SK-N-SH (cell line): ENCODE measurements around the gene RMI1. TPM values are rescaled to one million over a fixed set of nuclear protein-coding genes. Genes with fewer than 3 reads are reported as not detected.

ENCODE experiments used
- CTCF ChIA-PET: fragments of 300-600, 350-600 bp; formaldehyde crosslinking; extraction: SDS; loops from one replicate; lab custom pipeline; 2021; lab: Yijun Ruan, JAX
- POLR2A ChIA-PET: fragments of 350-600 bp; sonication (Branson Sonifier 250); formaldehyde crosslinking; extraction: SDS; loops from one replicate; lab custom pipeline; 2020; ENCODE audit warnings: antibody characterized with exemption, inconsistent platforms; lab: Yijun Ruan, JAX
- DNase-seq: peaks from one replicate; pipeline ENCODE4 v3.0.0; 2012
- H2AFZ ChIP-seq: fragments of 200-600 bp; sonication (generic); 2 replicates; pipeline ENCODE4 v1.8.1; 2016; ENCODE audit warnings: antibody characterized with exemption, mild to moderate bottlenecking, low read depth
- H3F3A ChIP-seq: fragments of 200-600 bp; sonication (generic); replicated peaks from 2 replicates; pipeline ENCODE3; 2016; ENCODE audit warnings: antibody characterized with exemption, mild to moderate bottlenecking; ENCODE audit not compliant: insufficient read depth
- H3K27ac ChIP-seq, 2 experiments: fragments of 200-500 bp in 1 of 2; fragments of 200-600 bp in 1 of 2; sonication (Bioruptor generic) in 1 of 2; sonication (generic), shearing (Covaris generic) in 1 of 2; 2 replicates each; pipeline versions ENCODE4 v1.5.1 to v1.6.1; 2014 to 2016; ENCODE audit warnings: low read depth in 2 of 2, inconsistent platforms in 1 of 2, low read length in 1 of 2, mild to moderate bottlenecking in 1 of 2, mixed read lengths in 1 of 2
- H3K27me3 ChIP-seq: fragments of 200-600 bp; sonication (generic), shearing (Covaris generic); 2 replicates; pipeline ENCODE4 v1.6.1; 2016; ENCODE audit warnings: mixed run types; ENCODE audit not compliant: insufficient read depth
- H3K36me3 ChIP-seq, 2 experiments: fragments of 200-500 bp in 1 of 2; fragments of 200-600 bp in 1 of 2; sonication (Bioruptor generic) in 1 of 2; sonication (generic) in 1 of 2; replicated peaks in 1 of 2; 2 replicates each; pipeline versions ENCODE3 to v1.5.1; 2014 to 2016; ENCODE audit warnings: low read length in 1 of 2, mild to moderate bottlenecking in 1 of 2; ENCODE audit not compliant: insufficient read depth in 2 of 2, control insufficient read depth in 1 of 2
- H3K4me1 ChIP-seq, 2 experiments: fragments of 200-500 bp in 1 of 2; fragments of 200-600 bp in 1 of 2; sonication (Bioruptor generic) in 1 of 2; sonication (generic), shearing (Covaris generic) in 1 of 2; 2 replicates each; pipeline versions ENCODE4 v1.5.1 to v1.6.1; 2014 to 2016; ENCODE audit warnings: low read depth in 1 of 2, low read length in 1 of 2, mixed run types in 1 of 2; ENCODE audit not compliant: insufficient read depth in 2 of 2, control insufficient read depth in 1 of 2
- H3K4me2 ChIP-seq: fragments of 200-600 bp; sonication (generic), shearing (Covaris generic); 2 replicates; pipeline ENCODE4 v1.6.1; 2017; ENCODE audit warnings: mixed run types
- H3K4me3 ChIP-seq, 2 experiments: fragments of 200-500 bp in 1 of 2; fragments of 200-600 bp in 1 of 2; sonication (Bioruptor generic) in 1 of 2; sonication (generic), shearing (Covaris generic) in 1 of 2; 2 replicates each; pipeline versions ENCODE4 v1.5.1 to v1.8.1; 2014 to 2016; ENCODE audit warnings: low read depth in 2 of 2, inconsistent platforms in 1 of 2, low read length in 1 of 2, mild to moderate bottlenecking in 1 of 2, mixed read lengths in 1 of 2, moderate library complexity in 1 of 2
- H3K79me2 ChIP-seq: fragments of 200-600 bp; sonication (generic); 2 replicates; pipeline ENCODE4 v1.8.1; 2017; ENCODE audit warnings: mild to moderate bottlenecking; ENCODE audit not compliant: insufficient read depth
- H3K9ac ChIP-seq: fragments of 200-600 bp; sonication (generic); 2 replicates; pipeline ENCODE4 v1.6.1; 2017; ENCODE audit warnings: mixed run types
- H3K9me2 ChIP-seq: fragments of 200-600 bp; sonication (generic); 2 replicates; pipeline ENCODE4 v1.6.1; 2017; ENCODE audit warnings: mixed run types
- H3K9me3 ChIP-seq: fragments of 200-600 bp; sonication (generic); 2 replicates; pipeline ENCODE4 v1.6.1; 2017; ENCODE audit warnings: mixed run types, mild to moderate bottlenecking, moderate library complexity
- H4K20me1 ChIP-seq: fragments of 200-600 bp; sonication (generic); 2 replicates; pipeline ENCODE4 v1.6.1; 2017; ENCODE audit warnings: mild to moderate bottlenecking, mixed run types; ENCODE audit not compliant: insufficient read depth
- CTCF ChIP-seq: fragments of 200-600 bp; sonication (generic); IDR thresholded peaks from 2 replicates; pipeline ENCODE4 v1.6.1; 2017; ENCODE audit warnings: antibody characterized with exemption, mild to moderate bottlenecking, moderate library complexity
- EP300 ChIP-seq, 2 experiments: IDR thresholded peaks; 2 replicates each; pipeline versions ENCODE4 v1.4.0 to v1.6.1; 2012; ENCODE audit warnings: borderline replicate concordance in 1 of 2, low read depth in 1 of 2, low read length in 1 of 2
- FOXM1 ChIP-seq: IDR thresholded peaks from 2 replicates; pipeline ENCODE4 v1.4.0; 2012; ENCODE audit warnings: low read depth, mild to moderate bottlenecking
- GABPA ChIP-seq: IDR thresholded peaks from 2 replicates; pipeline ENCODE4 v1.4.0; 2012; ENCODE audit warnings: low read depth, mild to moderate bottlenecking
- MEF2A ChIP-seq: IDR thresholded peaks from 2 replicates; pipeline ENCODE4 v1.4.0; 2012; ENCODE audit warnings: low read depth, borderline replicate concordance
- MXI1 ChIP-seq: IDR thresholded peaks from 2 replicates; pipeline ENCODE4 v1.6.1; 2012; ENCODE audit warnings: mild to moderate bottlenecking, low read depth, low read length, improper control_type of control experiment
- POLR2AphosphoS5 ChIP-seq: IDR thresholded peaks from 2 replicates; pipeline ENCODE4 v1.6.1; 2012; ENCODE audit warnings: low read depth, low read length
- RAD21 ChIP-seq: IDR thresholded peaks from 2 replicates; pipeline ENCODE4 v1.6.1; 2012; ENCODE audit warnings: mild to moderate bottlenecking, low read length
- REST ChIP-seq: IDR thresholded peaks from 2 replicates; pipeline ENCODE4 v1.6.1; 2012; ENCODE audit warnings: mild to moderate bottlenecking, low read depth, low read length, moderate library complexity
- RFX5 ChIP-seq: IDR thresholded peaks from 2 replicates; pipeline ENCODE4 v1.6.1; 2012; ENCODE audit warnings: mild to moderate bottlenecking, improper control_type of control experiment, low read length
- TAF1 ChIP-seq: IDR thresholded peaks from 2 replicates; pipeline ENCODE4 v1.6.1; 2012; ENCODE audit warnings: low read depth, mild to moderate bottlenecking, low read length, moderate library complexity, borderline replicate concordance
- YY1 ChIP-seq: IDR thresholded peaks from 2 replicates; pipeline ENCODE4 v1.4.0; 2012; ENCODE audit warnings: low read depth, mild to moderate bottlenecking
- ZBTB33 ChIP-seq: IDR thresholded peaks from 2 replicates; pipeline ENCODE4 v1.4.0; 2012; ENCODE audit warnings: low read depth, borderline replicate concordance
- WGBS: methylation state at CpG from one replicate; pipeline ENCODE4 v1.1.6; 2017; ENCODE audit warnings: low lambda C conversion rate; 5-methylcytosine and 5-hydroxymethylcytosine counted together
- polyA plus RNA-seq, 3 experiments: library from polyadenylated mRNA; depleted of rRNA; stranded (reverse); fragments of >200 nt; gene quantifications; 2 replicates each; pipeline ENCODE4 v1.2.3, GENCODE V29; 2012

Gene RMI1
- polyA plus RNA-seq, 1 of the 3 experiments (the other 2 are of a cell fraction): 1.0 TPM

GRCh38 chr9:83988411-83988810 lies 7.8 kb downstream of the RMI1 start:
- H4K20me1 ChIP-seq: no peaks in the 10 kb centered on the region
- POLR2A ChIA-PET: no interaction called here
- H3F3A ChIP-seq: no peaks in the 10 kb centered on the region
- H3K36me3 ChIP-seq: peaks cover 0 to 7% of the 10 kb centered on the region in 2 experiments
- H3K4me2 ChIP-seq: no peak overlapping the region
- no peak for TF ChIP-seq ZBTB33
- TF ChIP-seq CTCF: no peak
- TF ChIP-seq GABPA: no peak
- no peak for TF ChIP-seq EP300 (IDR thresholded peaks at IDR 0.05; ENCODE audit: borderline replicate concordance in 1 of 2, low read depth in 1 of 2, low read length in 1 of 2)
- no peaks in the 10 kb centered on the region for H3K27me3 ChIP-seq
- no peak for DNase-seq
- no peaks in the 10 kb centered on the region for H3K9me2 ChIP-seq
- no peak overlapping the region for H3K27ac ChIP-seq
- no peaks in the 10 kb centered on the region for H3K9me3 ChIP-seq
- no peak overlapping the region for H2AFZ ChIP-seq
- no peaks in the 10 kb centered on the region; a peak in 3 of 4 replicates for H3K4me1 ChIP-seq
- WGBS: 87% methylated on average over 2 of the region's 2 CpGs
- H3K4me3 ChIP-seq: no peak overlapping the region
- CTCF ChIA-PET: no interaction called here
- H3K79me2 ChIP-seq: peaks cover 89% of the 10 kb centered on the region
- H3K9ac ChIP-seq: no peak overlapping the region

- Histone ChIP-seq H4K20me1 (no peaks in the 10 kb centered on the region), H3F3A (no peaks in the 10 kb centered on the region), H3K9me2 (no peaks in the 10 kb centered on the region), H3K4me3 (no peak overlapping the region), H3K36me3 (peaks cover 0 to 7% of the 10 kb centered on the region in 2 experiments), H3K9ac (no peak overlapping the region), H3K27me3 (no peaks in the 10 kb centered on the region), H3K4me2 (no peak overlapping the region), H2AFZ (no peak overlapping the region), H3K4me1 (peaks cover 0 to 3% of the 10 kb centered on the region in 2 experiments; a peak in 1 of 4 replicates), H3K79me2 (peaks cover 88% of the 10 kb centered on the region), H3K9me3 (no peaks in the 10 kb centered on the region), H3K27ac (no peak overlapping the region)
- POLR2A ChIA-PET: no interaction called here
- CTCF ChIA-PET: interaction anchor here (1.0 kb wide), 1 partner anchor 270 kb away, joined by 4 read pairs; no protein-coding TSS in a partner anchor
- no peak for DNase-seq
- 96% methylated on average over 1 of the region's 1 CpG for WGBS
- TF ChIP-seq EP300 (IDR thresholded peaks at IDR 0.05; ENCODE audit: borderline replicate concordance in 1 of 2, low read depth in 1 of 2, low read length in 1 of 2) (no peak), CTCF (no peak), TAF1 (no peak), RAD21 (no peak), YY1 (no peak), ZBTB33 (no peak), REST (no peak), FOXM1 (no peak), POLR2AphosphoS5 (no peak), MEF2A (no peak), MXI1 (no peak), RFX5 (no peak)
Observed at GRCh38 chr9:83991355-83991754, 10.8 kb downstream of the RMI1 start.
